GM21528 (cell line): ENCODE data around the gene DGKD.

Experiments
- ATAC-seq: cut with Tn5 transposase; IDR thresholded peaks from one replicate; pipeline ENCODE4 v1.9.1; 2021; ENCODE audit warnings: mild to moderate bottlenecking, moderate library complexity; ENCODE audit not compliant: unreplicated experiment, low FRiP score

Gene DGKD

DNA sequence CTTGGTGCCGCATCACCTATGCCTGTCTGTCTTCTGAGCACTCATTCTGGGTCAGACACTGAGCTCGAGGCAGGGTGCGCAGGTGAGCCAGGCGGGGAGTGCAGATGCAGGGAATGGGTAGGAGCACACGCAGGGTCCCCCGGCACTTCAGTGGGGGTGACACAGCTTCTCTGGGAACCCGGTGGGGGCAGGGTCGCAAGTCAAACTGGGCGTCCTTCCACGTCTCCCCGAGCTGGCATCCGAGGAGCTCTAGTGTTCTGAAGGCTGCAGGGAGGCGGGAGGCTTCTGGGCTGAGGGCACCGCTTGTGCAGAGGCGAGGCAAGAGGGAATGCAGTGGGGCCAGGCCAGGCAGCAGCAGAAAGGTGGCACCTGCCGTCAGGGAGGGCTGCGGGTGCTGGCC lies 86.0 kb downstream of the DGKD start:
- ATAC-seq, result no peak

DNA sequence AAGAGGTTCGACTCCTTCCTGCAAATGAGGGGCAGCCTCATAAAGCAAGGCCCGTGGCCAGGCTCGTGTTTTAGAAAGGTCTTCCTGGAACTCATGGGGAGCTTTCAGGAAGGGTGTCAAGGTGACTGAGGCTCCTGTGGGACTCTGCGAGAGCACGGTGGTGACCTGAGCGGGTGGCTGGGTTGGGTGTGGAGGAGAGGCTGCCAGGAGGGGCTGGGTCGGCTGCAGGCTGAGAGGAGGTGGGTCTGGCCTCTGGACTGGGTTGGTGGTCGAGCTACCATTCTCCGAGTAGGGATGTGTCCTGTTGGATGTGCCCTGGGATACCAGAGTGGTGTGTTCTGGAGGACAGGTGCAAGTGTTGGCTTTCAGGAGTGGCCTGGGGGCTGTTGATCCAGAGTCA lies 86.4 kb downstream of the DGKD start:
- no peak for ATAC-seq

DNA sequence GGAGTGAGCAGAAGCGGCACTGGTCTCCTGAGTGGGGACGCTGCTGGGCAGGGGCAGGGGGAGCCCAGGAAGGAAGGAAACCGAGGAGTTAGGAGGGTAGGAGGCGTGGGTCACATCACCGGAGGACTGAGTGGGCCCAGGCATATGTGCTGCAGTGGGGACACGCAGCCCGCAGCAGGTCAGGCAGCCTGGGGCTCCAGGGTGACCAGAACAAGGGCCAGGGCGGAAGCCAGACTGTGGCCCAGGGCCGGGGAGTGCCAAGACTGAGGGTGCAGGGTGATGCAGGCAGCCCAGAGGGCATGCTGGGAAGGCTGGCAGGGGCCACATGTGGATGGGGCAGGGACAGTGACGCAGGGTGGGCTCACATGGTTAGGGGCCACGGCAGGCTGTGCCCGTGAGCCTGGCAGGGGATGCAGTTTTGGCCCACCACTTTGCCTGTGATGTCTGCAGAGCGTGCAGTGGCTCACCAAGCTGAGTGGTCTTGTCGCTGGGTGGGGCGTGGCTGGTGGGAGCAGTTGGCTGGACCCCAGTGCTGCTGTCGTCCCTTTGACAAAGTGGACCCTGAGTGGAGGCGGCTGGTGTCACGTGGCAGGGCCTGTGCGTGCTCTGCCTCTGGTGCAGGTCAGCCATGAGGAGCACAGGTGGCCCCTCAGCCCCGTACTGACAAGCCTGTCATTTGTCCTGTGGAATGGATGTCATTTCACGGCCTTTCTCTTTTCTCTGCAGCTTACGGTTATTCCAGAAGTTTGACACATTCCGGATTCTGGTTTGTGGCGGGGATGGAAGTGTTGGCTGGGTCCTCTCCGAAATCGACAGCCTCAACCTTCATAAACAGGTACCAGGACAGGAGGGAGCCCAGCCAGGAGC lies 87.1 kb downstream of the DGKD start:
- ATAC-seq, result no peak

DNA sequence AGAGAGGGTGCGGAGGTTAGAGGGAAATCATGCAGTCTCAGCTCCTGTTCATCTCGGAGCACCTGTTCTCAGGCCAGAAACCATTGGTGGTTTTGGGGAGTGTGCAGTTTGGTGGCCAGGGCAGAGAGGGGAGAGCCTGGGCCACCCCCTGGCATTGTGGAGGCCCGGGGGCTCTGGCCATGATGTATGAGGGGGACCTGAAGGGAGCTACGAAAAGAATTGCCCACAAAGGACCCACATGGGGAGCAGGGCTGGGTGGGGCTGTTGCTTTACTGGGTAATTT lies 87.7 kb downstream of the DGKD start:
- ATAC-seq, result no peak

DNA sequence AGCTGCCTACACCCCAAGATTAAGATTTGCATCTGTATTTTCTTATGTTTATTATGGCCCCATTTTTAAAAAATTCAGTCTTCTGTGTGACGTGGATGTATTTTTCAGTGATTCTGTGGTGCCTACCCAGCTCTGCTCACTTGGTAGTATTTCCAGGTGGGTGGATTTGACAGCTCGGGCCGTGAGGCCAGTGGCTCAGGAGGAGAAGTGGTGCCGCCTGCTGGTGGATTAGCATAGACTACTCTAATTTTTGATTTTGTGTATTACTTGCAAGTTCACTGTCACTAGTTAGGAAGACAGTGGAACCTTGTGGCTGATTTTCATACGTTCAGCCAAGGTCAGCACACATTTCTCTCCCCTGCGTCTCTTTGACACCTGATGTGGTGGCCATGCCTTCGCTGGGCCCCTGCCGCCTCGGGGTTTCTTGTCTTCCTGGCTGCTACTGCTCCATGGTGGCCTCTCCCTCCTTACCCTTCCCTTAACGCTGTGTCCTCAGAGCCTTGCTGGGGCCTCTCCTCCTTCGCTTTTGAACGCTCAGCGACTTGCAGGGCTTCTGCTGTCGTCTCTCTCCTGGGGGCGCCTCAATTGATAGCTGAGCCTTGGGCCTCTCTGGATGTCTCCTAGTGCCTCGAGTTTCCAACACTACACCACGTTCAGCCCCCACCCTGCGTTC lies 89.4 kb downstream of the DGKD start:
- ATAC-seq, result no peak

DNA sequence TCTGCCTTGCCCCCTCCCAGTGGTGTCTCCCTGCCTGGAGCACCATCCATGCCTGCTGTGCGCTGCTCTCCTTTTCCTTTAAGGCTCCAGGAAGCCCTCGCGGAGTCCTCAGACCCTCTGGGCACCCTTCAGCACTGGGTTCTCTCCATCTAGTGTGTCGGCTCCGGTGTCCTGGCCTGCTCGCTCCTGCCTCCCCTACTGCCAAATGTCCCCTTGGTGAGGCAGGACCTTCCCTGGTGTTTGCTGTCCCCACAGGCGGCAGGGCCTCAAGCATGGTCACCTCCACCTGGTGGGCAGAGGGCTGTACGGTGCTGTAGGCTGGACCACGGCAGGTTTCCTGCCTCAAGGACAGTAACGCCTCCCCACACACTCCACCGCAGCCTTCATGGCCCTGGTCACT lies 90.2 kb downstream of the DGKD start:
- ATAC-seq, result no peak

DNA sequence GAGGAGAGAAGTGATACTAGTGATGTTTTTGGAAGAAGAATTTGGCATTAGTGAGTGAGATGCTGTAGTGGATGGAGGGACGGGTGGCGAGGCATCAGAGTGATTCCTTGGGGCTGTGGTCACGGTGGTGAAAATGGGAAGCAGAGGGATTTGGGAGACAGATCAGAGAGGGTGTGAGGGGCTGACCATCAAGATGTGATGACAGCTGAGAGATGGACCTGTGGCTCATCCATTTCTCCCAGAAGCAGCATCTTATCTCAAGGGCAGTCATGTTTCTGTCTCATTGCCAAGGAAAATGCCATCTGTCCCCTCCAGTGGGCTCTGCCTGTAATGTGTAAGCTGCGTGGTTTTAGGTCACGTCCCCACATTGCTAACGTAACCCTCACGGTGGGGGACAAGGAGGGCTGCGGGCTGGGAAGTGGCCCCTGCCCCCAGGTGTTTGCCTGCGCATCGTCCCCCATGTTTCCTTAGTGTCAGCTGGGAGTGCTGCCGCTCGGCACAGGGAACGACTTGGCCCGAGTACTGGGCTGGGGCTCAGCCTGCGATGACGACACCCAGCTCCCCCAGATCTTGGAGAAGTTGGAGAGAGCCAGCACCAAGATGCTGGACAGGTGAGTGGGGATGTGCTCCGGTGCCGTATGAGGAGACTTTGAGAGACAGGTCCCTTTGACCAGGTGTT lies 91.0 kb downstream of the DGKD start:
- ATAC-seq, result no peak

DNA sequence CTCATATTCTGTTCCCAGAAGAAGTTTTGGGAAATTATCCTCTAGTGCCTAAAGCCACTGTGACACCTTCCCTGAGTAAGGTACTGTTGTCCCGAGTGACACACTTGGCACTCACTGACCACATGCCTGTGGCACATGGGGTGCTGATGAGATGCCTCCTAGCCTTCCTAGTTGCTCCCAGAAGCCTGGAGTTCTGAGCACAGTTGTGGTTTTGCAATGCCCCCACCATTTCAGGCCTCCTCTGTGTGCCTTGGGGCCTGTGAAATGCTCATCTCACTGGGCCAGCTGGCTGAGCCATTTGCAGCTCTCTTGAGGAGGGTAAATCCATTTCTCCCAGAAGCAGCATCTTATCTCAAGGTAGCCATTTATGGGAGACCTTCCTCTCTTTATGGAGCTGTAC lies 91.8 kb downstream of the DGKD start:
- no peak for ATAC-seq

DNA sequence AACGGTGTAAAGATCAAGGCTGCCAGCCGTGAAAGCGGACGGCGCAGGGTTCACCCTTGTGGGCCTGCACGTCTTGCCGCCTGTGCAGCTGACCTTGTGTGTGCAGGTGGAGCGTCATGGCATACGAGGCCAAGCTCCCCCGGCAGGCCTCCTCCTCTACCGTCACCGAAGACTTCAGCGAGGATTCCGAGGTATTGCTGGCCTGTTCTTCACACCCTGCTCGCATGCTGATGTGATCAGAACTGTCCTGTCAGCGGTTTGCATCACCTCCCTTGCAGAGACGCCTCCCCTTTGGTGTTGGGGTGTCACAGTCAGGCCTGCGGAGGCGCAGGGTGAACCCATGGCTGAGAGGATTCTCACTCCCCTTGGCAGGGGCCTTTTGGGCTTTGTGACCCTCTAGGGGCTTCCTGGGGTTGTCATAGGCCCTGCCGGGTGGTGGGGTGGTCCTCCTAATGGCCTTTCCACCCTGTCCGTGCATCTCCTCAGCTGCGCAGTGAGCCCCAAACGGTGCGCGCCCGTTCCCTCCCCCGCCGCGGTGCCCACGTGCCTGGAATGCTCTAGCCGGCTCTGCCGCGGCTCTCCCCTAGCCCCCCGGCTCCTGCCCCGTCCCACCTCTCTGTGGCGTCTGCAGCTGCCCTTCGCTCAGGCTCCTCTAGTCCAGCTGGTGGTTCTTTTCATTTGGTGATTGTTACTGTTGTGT lies 92.5 kb downstream of the DGKD start:
- no peak for ATAC-seq

DNA sequence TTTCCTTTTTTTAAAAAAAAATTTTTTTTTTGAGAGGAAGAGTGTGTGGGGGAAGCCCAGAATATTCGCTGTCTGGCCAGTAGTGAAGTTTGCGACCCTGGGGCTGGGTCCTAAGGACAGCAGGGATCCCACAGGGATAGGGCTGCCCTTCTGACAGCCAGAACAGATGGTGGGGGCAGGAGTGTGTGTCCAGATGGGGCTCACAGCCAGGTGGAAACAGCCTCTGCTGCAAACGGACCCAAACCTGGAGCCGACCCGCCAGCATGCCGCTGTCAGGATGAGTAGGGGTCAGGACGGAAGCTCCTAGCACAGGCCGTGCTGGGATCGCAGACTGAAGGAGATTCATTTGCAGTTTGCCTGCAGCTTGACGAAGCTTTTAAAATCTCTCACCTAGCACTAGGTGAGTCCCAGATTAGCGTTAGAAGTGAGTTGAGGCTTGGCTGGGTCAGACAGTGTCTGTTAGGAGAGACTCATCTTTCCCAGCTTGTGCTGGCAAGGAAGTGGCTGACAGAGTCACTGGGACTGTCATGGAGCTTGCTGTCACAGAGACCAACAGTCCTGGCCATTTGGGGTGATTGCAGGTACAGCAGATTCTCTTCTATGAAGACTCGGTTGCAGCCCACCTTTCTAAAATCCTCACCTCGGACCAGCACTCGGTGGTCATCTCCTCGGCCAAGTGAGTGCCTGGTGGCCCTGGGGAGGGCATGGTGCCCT lies 93.4 kb downstream of the DGKD start:
- no peak for ATAC-seq

DNA sequence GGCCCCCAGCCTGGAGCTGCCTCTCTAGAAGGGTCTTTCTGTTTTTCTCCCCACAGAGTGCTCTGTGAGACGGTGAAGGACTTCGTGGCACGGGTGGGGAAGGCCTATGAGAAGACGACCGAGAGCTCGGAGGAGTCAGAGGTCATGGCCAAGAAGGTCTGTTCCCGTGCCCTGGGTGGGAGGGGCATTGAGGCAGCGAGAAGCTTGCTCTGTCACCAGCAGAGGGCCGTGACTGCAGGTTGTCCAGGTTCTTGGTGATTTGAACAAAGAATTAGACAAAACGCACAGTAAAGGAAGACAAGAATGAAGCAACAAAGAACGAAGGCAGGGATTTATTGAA lies 93.9 kb downstream of the DGKD start:
- no peak for ATAC-seq

DNA sequence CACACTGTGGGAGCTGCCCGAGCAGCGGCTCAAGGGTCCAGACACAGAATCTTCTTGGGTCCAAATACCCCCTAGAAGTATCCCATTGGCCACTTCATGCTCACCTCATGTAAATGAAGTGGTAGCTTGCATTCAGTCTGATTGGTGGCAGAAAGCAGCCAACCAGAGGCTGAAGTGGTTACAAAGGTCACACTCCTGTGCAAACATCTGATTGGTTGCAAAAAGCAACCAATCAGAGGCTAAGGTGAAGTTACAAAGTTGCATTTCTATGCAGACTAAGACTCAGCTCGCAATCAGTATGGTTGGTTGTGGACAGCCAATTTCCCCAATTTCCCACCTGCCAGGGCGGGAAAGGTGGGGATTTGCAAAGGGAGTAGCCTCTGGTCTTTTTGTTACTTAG lies 94.3 kb downstream of the DGKD start:
- no peak for ATAC-seq

DNA sequence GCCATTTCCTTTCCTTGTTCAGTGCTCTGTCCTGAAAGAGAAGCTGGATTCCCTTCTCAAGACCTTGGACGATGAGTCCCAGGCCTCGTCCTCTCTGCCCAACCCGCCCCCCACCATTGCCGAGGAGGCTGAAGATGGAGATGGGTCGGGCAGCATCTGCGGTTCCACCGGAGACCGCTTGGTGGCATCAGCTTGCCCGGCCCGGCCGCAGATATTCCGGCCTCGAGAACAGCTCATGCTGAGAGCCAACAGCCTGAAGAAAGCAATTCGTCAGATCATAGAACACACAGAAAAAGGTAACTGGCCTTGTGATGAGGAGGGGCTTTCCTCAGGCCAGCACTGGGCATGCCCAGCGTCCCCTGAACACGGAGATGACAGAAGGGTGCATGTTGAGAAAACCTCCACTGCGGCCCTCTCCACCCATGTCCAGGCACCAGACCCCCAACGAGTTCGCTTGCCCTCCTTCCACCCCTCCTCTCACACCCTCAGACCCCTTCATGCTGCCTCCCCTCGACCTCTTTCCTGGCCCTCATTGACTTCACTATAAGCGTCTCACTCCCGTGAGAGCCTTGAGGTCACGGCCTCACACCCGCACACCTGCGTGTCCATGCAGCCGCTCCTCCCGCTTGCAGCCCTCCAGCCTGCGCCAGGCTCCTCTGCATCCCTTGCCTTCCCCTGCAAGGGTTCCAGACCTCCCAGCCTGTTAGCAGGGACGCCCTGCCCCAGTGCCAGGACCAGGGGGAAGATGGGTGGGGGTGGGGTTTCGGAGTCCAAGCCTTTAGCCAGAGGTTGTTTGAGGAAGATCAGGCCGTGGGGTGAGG lies 95.0 kb downstream of the DGKD start:
- ATAC-seq, result no peak

DNA sequence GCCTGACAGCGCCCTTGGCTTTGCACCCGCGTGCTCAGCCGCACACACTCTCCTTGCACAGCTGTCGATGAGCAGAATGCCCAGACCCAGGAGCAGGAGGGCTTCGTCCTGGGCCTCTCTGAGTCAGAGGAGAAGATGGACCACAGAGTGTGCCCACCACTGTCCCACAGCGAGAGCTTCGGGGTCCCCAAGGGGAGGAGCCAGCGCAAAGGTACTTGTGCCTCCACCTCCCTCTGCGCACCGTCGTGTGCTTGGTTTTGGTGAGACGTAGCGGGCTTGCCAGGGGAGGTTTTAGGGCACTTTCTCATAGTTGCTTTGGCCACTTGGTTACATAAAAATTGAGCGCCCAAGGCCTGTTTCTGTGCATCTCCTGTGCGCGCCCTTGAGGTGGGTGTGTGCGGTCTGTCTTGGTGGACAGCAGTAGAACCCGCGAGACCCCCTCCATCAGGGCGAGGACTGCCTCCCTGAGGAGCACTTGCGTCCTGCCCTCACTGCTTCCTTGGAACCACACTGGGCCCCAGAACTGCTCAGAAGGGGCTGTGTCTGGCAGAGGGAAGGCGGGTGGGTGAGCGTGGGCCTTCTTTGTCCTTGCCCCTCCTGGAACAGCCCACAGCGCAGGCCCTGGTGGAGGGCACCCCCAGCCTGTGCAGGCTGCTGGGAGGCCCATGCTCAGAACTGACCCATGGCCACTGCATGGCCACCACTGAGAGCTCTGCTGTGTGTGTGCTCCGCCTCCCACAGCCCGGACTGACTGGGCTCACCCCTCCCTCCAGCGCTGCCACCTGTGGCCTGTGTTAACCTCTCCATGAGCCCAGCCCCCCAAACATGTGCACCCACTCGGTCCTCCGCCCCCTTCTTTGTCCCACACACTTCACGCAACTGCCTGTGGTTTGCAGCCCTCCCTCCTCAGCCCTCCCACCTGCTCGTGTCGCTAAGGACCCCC lies 95.9 kb downstream of the DGKD start:
- no peak for ATAC-seq

DNA sequence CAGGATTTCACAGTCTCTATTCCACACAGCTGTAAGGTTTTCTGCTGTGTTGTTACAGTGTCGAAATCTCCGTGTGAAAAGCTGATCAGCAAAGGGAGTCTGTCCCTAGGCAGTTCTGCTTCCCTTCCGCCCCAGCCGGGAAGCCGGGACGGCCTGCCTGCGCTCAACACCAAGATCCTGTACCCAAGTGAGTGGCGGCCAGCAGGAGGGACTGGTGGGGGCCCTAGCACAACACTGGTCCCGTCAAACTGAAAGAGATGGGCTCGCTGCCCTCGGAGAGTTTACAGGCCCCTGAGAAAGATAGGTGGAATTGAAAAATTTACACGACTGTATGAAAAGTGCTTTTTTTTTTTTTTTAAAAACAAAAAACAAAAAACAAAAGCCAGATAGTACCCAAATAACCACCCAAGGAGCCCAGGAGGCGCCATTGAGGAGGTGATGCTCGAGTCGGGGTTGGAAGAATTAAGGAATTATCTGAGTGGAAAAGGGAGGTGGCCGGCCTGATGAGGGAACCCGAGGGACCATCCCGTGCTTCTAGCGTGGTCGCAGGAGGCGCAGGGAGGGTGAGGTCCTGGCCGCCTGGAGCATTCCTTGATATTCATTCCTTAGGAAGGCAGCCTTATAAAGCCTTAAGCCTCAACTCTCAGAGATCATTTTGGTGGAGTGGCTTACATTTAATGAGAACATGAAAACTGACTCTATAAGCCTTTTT lies 96.7 kb downstream of the DGKD start:
- no peak for ATAC-seq

DNA sequence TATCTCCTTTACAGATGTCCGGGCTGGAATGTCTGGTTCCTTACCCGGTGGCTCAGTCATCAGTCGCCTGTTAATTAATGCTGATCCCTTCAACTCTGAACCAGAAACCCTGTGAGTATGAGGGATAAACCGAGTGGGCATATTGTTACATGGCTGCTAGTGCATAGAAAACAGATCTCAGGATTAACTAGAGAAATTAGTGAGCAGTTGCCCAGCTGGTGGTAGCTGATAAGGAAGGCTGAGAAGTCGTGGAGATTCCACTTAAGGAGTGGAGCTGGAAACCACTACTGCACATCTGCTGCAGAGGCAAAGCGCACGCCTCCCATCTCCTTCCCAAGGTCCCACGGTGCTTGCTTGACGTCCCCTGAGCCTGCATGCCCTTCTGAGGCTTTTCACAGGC lies 97.7 kb downstream of the DGKD start:
- no peak for ATAC-seq

DNA sequence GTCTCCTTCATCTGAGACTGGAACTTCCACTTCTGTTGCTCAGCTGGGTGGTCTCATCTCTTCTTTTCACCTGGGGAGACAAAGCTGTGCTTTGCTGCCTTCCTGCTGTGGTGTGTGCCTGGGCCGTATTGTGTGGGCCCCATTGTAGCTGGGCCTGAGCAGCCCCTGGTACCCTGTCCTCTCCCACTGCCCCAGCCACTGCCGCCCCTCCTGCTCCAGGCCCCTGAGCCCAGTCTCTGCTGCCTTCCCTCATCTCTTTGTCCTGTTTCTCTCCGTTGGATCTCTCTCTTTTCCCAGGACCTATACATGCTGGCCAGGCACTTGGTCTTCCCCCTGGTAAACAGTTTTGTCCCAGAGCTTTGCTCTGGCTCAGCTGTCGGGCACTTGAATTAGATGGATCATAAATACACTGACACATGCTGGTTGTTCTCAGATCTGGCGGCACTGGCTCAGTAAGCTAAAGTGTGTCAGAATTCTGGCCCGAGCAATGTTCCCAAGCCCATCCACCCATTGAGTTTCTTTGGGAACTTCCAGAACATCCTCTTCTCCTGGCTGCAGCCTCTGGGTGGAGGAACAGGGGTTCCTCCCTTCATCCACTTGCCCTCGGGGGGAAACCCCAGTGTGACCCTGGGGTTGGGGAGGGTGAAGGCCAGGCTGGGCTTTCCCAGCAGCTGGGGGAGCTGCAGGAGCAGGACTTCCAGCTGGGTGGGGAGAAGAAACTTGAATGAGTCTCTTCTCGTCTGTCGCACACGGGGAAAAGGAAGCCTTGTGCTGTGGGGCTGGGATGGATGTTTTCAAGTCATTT lies 99.0 kb downstream of the DGKD start:
- ATAC-seq, result no peak
